T-helper 1 cell treated with Interleukin-12 subunit alpha and Interleukin-12 subunit beta and Interleukin-4 antibody, amounts not matched to agents 30 μg/mL and 1 μg/mL, for 36 hours (primary cell): Measurements from ENCODE around the gene KCTD2.
A peak's percentile ranks its signal among the peaks of the same experiment; 100 is the strongest.
"Not testable (repeated sequence)": the region's sequence is repeated elsewhere in the genome, so short reads cannot be mapped to it uniquely, and the experiment has no call there.

Experiments
- H3K27ac Mint-ChIP-seq: one replicate; pipeline ENCODE4 v1.8.0; 2021; ENCODE audit warnings: mild to moderate bottlenecking, mixed read lengths
- H3K27me3 Mint-ChIP-seq: one replicate; pipeline ENCODE4 v1.8.0; 2021; ENCODE audit warnings: low read depth, mixed read lengths
- H3K36me3 Mint-ChIP-seq: one replicate; pipeline ENCODE4 v1.8.0; 2021; ENCODE audit warnings: low read depth, mixed read lengths
- H3K4me1 Mint-ChIP-seq: one replicate; pipeline ENCODE4 v1.8.0; 2021; ENCODE audit warnings: low read depth, mixed read lengths
- H3K4me3 Mint-ChIP-seq: one replicate; pipeline ENCODE4 v1.8.0; 2021; ENCODE audit warnings: mild to moderate bottlenecking, moderate library complexity, mixed read lengths
- H3K9me3 Mint-ChIP-seq: one replicate; pipeline ENCODE4 v1.8.0; 2021; ENCODE audit warnings: mixed read lengths

Gene KCTD2

DNA sequence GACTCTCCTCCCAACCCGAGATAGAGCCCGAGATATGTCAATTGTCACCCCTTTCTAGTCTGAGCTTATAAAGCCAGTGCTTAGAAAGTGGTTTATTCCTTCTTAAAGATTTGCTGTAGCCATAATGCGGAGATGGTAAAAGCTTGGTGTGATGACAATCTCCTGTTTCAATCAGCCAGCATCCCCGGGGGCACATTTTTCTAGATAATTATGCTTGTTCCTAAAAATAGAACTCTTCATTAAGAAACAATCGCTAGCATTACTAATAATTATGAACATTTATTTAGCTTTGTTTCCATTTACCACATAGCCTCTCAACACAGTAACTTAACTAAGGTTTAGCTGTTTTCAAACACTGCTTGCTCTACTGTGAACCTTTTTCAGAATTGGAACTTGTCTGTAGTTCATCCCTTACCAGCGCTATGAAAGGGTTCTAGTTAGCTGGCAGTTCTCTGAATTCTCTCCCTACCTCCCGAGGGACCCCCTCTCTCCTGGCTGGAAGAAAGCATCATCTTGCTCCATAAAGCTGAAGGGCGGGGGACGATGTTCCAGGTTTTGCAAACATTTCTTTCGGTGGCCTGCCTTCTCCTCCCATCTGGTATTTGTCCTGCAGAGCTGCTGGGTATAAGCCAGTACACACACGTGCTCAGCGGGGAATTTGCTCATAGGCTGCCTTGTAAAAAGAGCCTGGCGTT lies 35.5 kb upstream of the KCTD2 start:
- H3K4me3 Mint-ChIP-seq = peak overlapping the region; percentile 93

GRCh38 chr17:75012096-75012345 lies 35.0 kb upstream of the KCTD2 start:
- Mint-ChIP-seq H3K27ac (peak overlapping the region; percentile 80), H3K9me3 (no peaks in the 10 kb centered on the region), H3K36me3 (peaks cover 12% of the 10 kb centered on the region), H3K4me1 (peaks cover 21% of the 10 kb centered on the region), H3K4me3 (peak overlapping the region; percentile 93), H3K27me3 (no peaks in the 10 kb centered on the region)

More for the DNA sequence above, 35.5 kb upstream of the KCTD2 start:
- Mint-ChIP-seq H3K36me3 (peaks cover 12% of the 10 kb centered on the region), H3K27ac (peak overlapping the region; percentile 80), H3K4me1 (peaks cover 21% of the 10 kb centered on the region), H3K9me3 (no peaks in the 10 kb centered on the region), H3K27me3 (peaks cover 3% of the 10 kb centered on the region)

- Mint-ChIP-seq H3K9me3 (no peaks in the 10 kb centered on the region), H3K4me3 (peak within 1 kb of the TSS; percentile 93), H3K4me1 (peaks cover 21% of the 10 kb centered on the region), H3K36me3 (peaks cover 12% of the 10 kb centered on the region), H3K27me3 (no peaks in the 10 kb centered on the region), H3K27ac (peak within 1 kb of the TSS; percentile 84)
Measured at GRCh38 chr17:75012346-75013091, 34.5 kb upstream of the KCTD2 start, which contains the start of gene MRPL58. TSS of gene MRPL58 (plus strand) at chr17:75012670. CDS start at chr17:75012687, 17 bp downstream.

DNA sequence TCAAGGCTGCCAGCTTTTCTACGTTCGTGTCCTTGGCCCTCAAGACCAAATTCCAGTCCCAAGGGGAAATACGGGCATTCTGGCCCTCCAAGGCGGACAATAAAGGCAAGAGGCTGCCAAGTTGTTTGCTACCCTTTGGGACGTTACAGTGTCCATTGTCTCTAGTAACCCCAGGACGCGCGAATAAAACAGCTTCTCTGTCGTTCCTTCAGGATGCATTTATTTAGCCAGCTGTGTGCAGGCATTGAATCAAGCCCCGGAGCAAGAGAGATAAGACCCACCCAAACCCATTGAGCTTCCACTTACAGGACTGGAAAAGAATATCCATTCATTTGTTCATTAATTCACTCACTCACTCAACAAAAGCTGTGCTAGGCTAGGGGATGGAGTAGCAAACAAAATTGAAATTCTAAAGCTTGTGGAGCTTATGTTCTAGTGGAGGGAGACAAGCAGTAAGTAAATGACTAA lies 33.9 kb upstream of the KCTD2 start:
- Mint-ChIP-seq H3K27ac (peak overlapping the region; percentile 32), H3K27me3 (no peaks in the 10 kb centered on the region), H3K9me3 (no peaks in the 10 kb centered on the region), H3K36me3 (peaks cover 14% of the 10 kb centered on the region), H3K4me3 (peak overlapping the region; percentile 93), H3K4me1 (peaks cover 22% of the 10 kb centered on the region)

DNA sequence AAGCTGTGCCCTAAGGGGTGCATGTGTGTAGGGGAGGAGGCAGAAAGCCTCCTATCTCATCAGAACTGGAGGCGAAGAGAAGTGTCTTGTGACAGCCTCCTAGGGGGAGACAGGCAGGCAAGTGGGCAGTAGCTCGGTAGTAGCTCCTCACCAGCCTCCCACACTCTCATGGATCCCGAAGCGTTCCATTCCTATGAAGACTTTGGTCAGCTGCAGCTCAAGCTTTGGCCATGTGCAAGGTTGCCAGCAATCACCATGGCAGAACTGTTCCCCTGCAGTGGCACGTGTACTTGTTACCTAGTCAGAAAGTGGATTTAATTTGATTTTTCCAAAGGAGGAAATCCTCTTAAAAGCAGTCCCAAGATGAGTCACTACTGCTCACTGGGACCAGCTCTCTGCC lies 27.9 kb upstream of the KCTD2 start:
- H3K27ac Mint-ChIP-seq = no peak overlapping the region
- peaks cover 40% of the 10 kb centered on the region for H3K36me3 Mint-ChIP-seq
- H3K9me3 Mint-ChIP-seq = no peaks in the 10 kb centered on the region

GRCh38 chr17:75019710-75020109 lies 27.3 kb upstream of the KCTD2 start:
- H3K27ac Mint-ChIP-seq = no peak overlapping the region
- H3K4me1 Mint-ChIP-seq = peaks cover 6% of the 10 kb centered on the region
- H3K4me3 Mint-ChIP-seq = no peak overlapping the region
- H3K36me3 Mint-ChIP-seq = peaks cover 43% of the 10 kb centered on the region
- H3K9me3 Mint-ChIP-seq = no peaks in the 10 kb centered on the region
- H3K27me3 Mint-ChIP-seq = no peaks in the 10 kb centered on the region

More for the DNA sequence above, 27.9 kb upstream of the KCTD2 start:
- H3K4me1 Mint-ChIP-seq = peaks cover 8% of the 10 kb centered on the region
- H3K27me3 Mint-ChIP-seq = no peaks in the 10 kb centered on the region
- H3K4me3 Mint-ChIP-seq = no peak overlapping the region

- no peaks in the 10 kb centered on the region for H3K27me3 Mint-ChIP-seq
- peaks cover 7% of the 10 kb centered on the region for H3K4me1 Mint-ChIP-seq
- H3K27ac Mint-ChIP-seq = no peak overlapping the region
- peaks cover 48% of the 10 kb centered on the region for H3K36me3 Mint-ChIP-seq
- H3K9me3 Mint-ChIP-seq = no peaks in the 10 kb centered on the region
- H3K4me3 Mint-ChIP-seq = no peak overlapping the region
Measured at GRCh38 chr17:75020331-75021110, 26.5 kb upstream of the KCTD2 start.

DNA sequence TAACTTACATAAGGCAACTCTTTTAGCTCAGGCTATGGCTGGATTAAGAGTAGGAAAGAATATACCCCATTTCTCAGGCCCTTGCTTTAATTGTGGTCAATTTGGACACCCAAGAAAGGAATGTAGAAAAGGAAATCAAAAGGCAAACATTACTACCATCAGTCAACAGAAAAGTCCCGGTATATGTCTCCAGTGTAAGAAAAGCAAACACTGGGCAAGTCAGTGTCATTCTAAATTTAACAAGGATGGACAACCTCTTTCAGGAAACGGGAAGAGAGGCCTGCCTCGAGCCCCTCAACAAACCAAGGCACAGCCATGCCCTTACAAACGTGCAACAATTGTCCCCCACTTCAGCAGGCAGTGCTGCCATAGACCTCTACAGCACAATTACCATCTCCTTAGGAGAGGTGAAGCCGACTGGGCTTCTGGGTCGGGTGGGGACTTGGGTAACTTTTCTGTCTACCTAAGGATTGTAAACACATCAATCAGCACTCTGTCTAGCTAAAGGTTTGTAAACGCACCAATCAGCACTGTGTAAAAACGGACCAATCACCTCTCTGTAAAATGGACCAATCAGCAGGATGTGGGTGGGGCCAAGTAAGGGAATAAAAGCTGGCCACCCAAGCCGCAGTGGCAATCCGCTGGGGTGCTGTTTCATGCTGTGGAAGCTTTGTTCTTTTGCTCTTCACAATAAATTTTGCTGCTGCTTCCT lies 22.2 kb upstream of the KCTD2 start:
- Mint-ChIP-seq H3K9me3 (no peaks in the 10 kb centered on the region), H3K36me3 (peaks cover 35% of the 10 kb centered on the region), H3K27ac (peak overlapping the region; percentile 65), H3K4me3 (peak overlapping the region; percentile 37), H3K27me3 (peaks cover 8% of the 10 kb centered on the region), H3K4me1 (peaks cover 8% of the 10 kb centered on the region)

GRCh38 chr17:75025398-75025734 lies 21.7 kb upstream of the KCTD2 start:
- H3K27me3 Mint-ChIP-seq, H3K4me1 Mint-ChIP-seq, H3K9me3 Mint-ChIP-seq: not testable (repeated sequence)
- H3K4me3 Mint-ChIP-seq = peak overlapping the region; percentile 37
- H3K36me3 Mint-ChIP-seq = peaks cover 32% of the 10 kb centered on the region
- peak overlapping the region; percentile 65 for H3K27ac Mint-ChIP-seq

- not testable (repeated sequence) for H3K9me3 Mint-ChIP-seq, H3K4me1 Mint-ChIP-seq, H3K27ac Mint-ChIP-seq, H3K4me3 Mint-ChIP-seq, H3K27me3 Mint-ChIP-seq
- H3K36me3 Mint-ChIP-seq = peaks cover 22% of the 10 kb centered on the region
Measured at GRCh38 chr17:75026650-75027049, 20.4 kb upstream of the KCTD2 start.

DNA sequence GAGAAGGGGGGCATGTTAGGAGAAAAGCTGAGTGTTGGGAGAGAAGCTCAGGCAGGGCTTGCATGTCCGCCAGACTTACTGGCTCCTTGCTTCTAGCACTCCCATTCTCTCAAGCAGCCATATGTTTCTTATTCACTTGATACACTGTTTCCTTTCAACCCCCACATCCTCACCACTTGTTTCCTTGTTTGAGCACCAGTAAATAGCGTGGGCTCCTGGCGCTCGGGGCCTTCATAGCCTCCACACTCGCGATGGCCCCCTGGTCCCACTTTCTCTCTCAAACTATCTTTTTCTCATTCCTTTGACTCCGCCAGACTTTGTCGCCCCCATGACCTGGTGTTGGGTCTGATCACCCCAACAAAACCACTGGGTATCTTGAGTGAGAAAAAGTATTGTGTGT lies 16.9 kb upstream of the KCTD2 start:
- H3K36me3 Mint-ChIP-seq = peaks cover 8% of the 10 kb centered on the region
- peaks cover 4% of the 10 kb centered on the region for H3K9me3 Mint-ChIP-seq
- H3K4me1 Mint-ChIP-seq = peaks cover 32% of the 10 kb centered on the region
- H3K27me3 Mint-ChIP-seq = peaks cover 15% of the 10 kb centered on the region
- H3K4me3 Mint-ChIP-seq = no peak overlapping the region
- H3K27ac Mint-ChIP-seq = no peak overlapping the region

- Mint-ChIP-seq H3K27me3 (peaks cover 9% of the 10 kb centered on the region), H3K27ac (peak overlapping the region; percentile 84), H3K9me3 (peaks cover 4% of the 10 kb centered on the region), H3K36me3 (peaks cover 3% of the 10 kb centered on the region), H3K4me1 (peaks cover 40% of the 10 kb centered on the region), H3K4me3 (peak overlapping the region; percentile 83)
Measured at GRCh38 chr17:75031972-75032719, 14.9 kb upstream of the KCTD2 start.

DNA sequence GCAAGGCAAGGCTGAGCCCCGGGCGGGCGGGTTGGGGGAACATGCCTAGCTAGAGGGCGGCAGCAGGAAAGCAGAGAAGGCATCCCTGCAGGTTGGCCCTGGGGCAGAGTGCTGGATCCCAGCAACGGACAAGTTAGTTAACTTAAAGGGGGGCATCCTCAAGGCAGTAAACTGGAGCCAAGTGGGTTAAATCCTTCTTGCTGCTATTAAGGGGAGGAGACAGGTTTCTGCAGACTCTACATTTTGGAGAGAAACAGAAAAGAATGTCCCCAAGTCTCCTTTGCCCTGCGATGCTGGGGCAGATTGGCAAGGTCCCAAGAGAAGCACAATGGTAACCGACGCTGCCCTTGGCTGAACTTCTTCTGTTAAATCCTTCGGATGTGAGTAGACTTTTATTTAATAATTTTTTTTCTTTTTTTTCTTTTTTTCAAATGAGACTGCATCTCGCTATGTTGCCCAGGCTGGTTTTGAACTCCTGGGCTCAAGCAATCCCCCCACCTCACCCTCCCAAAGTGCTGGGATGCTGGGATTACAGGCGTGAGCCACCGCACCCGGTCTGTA lies 14.2 kb upstream of the KCTD2 start:
- Mint-ChIP-seq H3K36me3 (peaks cover 3% of the 10 kb centered on the region), H3K27me3 (peaks cover 7% of the 10 kb centered on the region), H3K27ac (peak overlapping the region; percentile 31), H3K9me3 (peaks cover 4% of the 10 kb centered on the region), H3K4me1 (peaks cover 41% of the 10 kb centered on the region), H3K4me3 (peak overlapping the region; percentile 93)
